Measurements from ENCODE around the gene SNX13.

SNX13 gene

GRCh38 chr7:17921857-17922416, 18.4 kb downstream of the SNX13 start:
- Histone ChIP-seq H3K9ac (ENCODE audit: low read length) (no peak overlapping the region), H2BK5ac (ENCODE audit: low read depth, low read length, poor library complexity) (no peak overlapping the region), H3K23ac (ENCODE audit: low read length) (no peak overlapping the region), H2BK120ac (ENCODE audit: insufficient read depth, low read length, poor library complexity) (no peak overlapping the region), H3K18ac (ENCODE audit: low read length) (no peak overlapping the region), H3K4me3 (ENCODE audit: low read depth, low read length) (no peak overlapping the region), H3K27ac (ENCODE audit: low read depth, low read length) (no peak overlapping the region), H4K12ac (ENCODE audit: low read depth, low read length) (no peak overlapping the region), H2AK5ac (ENCODE audit: low read length) (no peak overlapping the region), H3K14ac (ENCODE audit: low read length) (no peak overlapping the region), H3K79me1 (ENCODE audit: low read length) (no peaks in the 10 kb centered on the region), H4K8ac (ENCODE audit: low read depth, low read length) (no peak overlapping the region), H3K4ac (ENCODE audit: low read depth, low read length) (peak overlapping the region; percentile 30), H3K36me3 (ENCODE audit: control insufficient read depth in 1 of 2, insufficient read depth in 2 of 2, low read length in 2 of 2) (no peaks in the 10 kb centered on the region), H3K9me3 (ENCODE audit: insufficient read depth, low read depth, low read length) (no peaks in the 10 kb centered on the region), H3K79me2 (ENCODE audit: control insufficient read depth, insufficient read depth, low read length, poor library complexity) (peaks cover 4% of the 10 kb centered on the region), H4K91ac (ENCODE audit: low read depth, low read length) (no peak overlapping the region), H3K27me3 (ENCODE audit: insufficient read depth, low read length) (no peaks in the 10 kb centered on the region), H2BK12ac (ENCODE audit: low read length) (no peak overlapping the region), H2AFZ (ENCODE audit: insufficient read depth, low read length, poor library complexity) (no peak overlapping the region), H3K4me2 (ENCODE audit: low read length) (no peak overlapping the region), H3K4me1 (ENCODE audit: control insufficient read depth in 1 of 2, insufficient read depth in 2 of 2, low read length in 2 of 2) (peaks cover 0 to 3% of the 10 kb centered on the region in 2 experiments)
- no CpG with 5 or more reads among the region's 1 CpG for WGBS (ENCODE audit: extremely low coverage, insufficient coverage, insufficient read length)
- peak in 1 of 2 donors; percentile 62 for DNase-seq

- Histone ChIP-seq H3K79me1 (ENCODE audit: low read length) (peaks cover 2% of the 10 kb centered on the region), H2BK12ac (ENCODE audit: low read length) (no peak overlapping the region), H3K18ac (ENCODE audit: low read length) (no peak overlapping the region), H3K79me2 (ENCODE audit: control insufficient read depth, insufficient read depth, low read length, poor library complexity) (peaks cover 3% of the 10 kb centered on the region), H3K23ac (ENCODE audit: low read length) (no peak overlapping the region), H3K27me3 (ENCODE audit: insufficient read depth, low read length) (no peaks in the 10 kb centered on the region), H3K14ac (ENCODE audit: low read length) (no peak overlapping the region), H2AFZ (ENCODE audit: insufficient read depth, low read length, poor library complexity) (no peak overlapping the region), H2BK5ac (ENCODE audit: low read depth, low read length, poor library complexity) (no peak overlapping the region), H3K9me3 (ENCODE audit: insufficient read depth, low read depth, low read length) (no peaks in the 10 kb centered on the region), H2BK120ac (ENCODE audit: insufficient read depth, low read length, poor library complexity) (no peak overlapping the region), H3K9ac (ENCODE audit: low read length) (no peak overlapping the region), H2AK5ac (ENCODE audit: low read length) (no peak overlapping the region), H3K4me3 (ENCODE audit: low read depth, low read length) (no peak overlapping the region), H4K8ac (ENCODE audit: low read depth, low read length) (no peak overlapping the region), H3K27ac (ENCODE audit: low read depth, low read length) (no peak overlapping the region), H3K36me3 (ENCODE audit: control insufficient read depth in 1 of 2, insufficient read depth in 2 of 2, low read length in 2 of 2) (no peaks in the 10 kb centered on the region), H4K12ac (ENCODE audit: low read depth, low read length) (no peak overlapping the region), H3K4me2 (ENCODE audit: low read length) (no peak overlapping the region), H4K91ac (ENCODE audit: low read depth, low read length) (no peak overlapping the region), H3K4me1 (ENCODE audit: control insufficient read depth in 1 of 2, insufficient read depth in 2 of 2, low read length in 2 of 2) (peaks cover 4 to 5% of the 10 kb centered on the region in 2 experiments), H3K4ac (ENCODE audit: low read depth, low read length) (no peak overlapping the region)
- no CpG with 5 or more reads among the region's 3 CpGs for WGBS (ENCODE audit: extremely low coverage, insufficient coverage, insufficient read length)
- no peak for DNase-seq
These were observed 22.5 kb downstream of the SNX13 start for GRCh38 chr7:17917842-17918241.

GRCh38 chr7:17916786-17917185, 23.5 kb downstream of the SNX13 start:
- Histone ChIP-seq H3K18ac (ENCODE audit: low read length) (no peak overlapping the region), H3K27ac (ENCODE audit: low read depth, low read length) (no peak overlapping the region), H3K79me2 (ENCODE audit: control insufficient read depth, insufficient read depth, low read length, poor library complexity) (peaks cover 8% of the 10 kb centered on the region), H4K8ac (ENCODE audit: low read depth, low read length) (no peak overlapping the region), H3K9ac (ENCODE audit: low read length) (no peak overlapping the region), H3K23ac (ENCODE audit: low read length) (no peak overlapping the region), H3K4ac (ENCODE audit: low read depth, low read length) (no peak overlapping the region), H3K79me1 (ENCODE audit: low read length) (peaks cover 2% of the 10 kb centered on the region), H3K36me3 (ENCODE audit: control insufficient read depth in 1 of 2, insufficient read depth in 2 of 2, low read length in 2 of 2) (no peaks in the 10 kb centered on the region), H2BK120ac (ENCODE audit: insufficient read depth, low read length, poor library complexity) (no peak overlapping the region), H3K4me3 (ENCODE audit: low read depth, low read length) (no peak overlapping the region), H3K4me1 (ENCODE audit: control insufficient read depth in 1 of 2, insufficient read depth in 2 of 2, low read length in 2 of 2) (peaks cover 4 to 9% of the 10 kb centered on the region in 2 experiments), H2BK12ac (ENCODE audit: low read length) (no peak overlapping the region), H2AK5ac (ENCODE audit: low read length) (no peak overlapping the region), H3K9me3 (ENCODE audit: insufficient read depth, low read depth, low read length) (no peaks in the 10 kb centered on the region), H3K27me3 (ENCODE audit: insufficient read depth, low read length) (no peaks in the 10 kb centered on the region), H4K91ac (ENCODE audit: low read depth, low read length) (no peak overlapping the region), H2BK5ac (ENCODE audit: low read depth, low read length, poor library complexity) (no peak overlapping the region), H4K12ac (ENCODE audit: low read depth, low read length) (no peak overlapping the region), H3K14ac (ENCODE audit: low read length) (no peak overlapping the region), H3K4me2 (ENCODE audit: low read length) (no peak overlapping the region), H2AFZ (ENCODE audit: insufficient read depth, low read length, poor library complexity) (no peak overlapping the region)
- no peak for DNase-seq

GRCh38 chr7:17915796-17916195, 24.5 kb downstream of the SNX13 start:
- Histone ChIP-seq H3K9me3 (ENCODE audit: insufficient read depth, low read depth, low read length) (no peaks in the 10 kb centered on the region), H3K27me3 (ENCODE audit: insufficient read depth, low read length) (no peaks in the 10 kb centered on the region), H3K79me2 (ENCODE audit: control insufficient read depth, insufficient read depth, low read length, poor library complexity) (peaks cover 8% of the 10 kb centered on the region), H2BK12ac (ENCODE audit: low read length) (no peak overlapping the region), H3K4ac (ENCODE audit: low read depth, low read length) (no peak overlapping the region), H3K4me1 (ENCODE audit: control insufficient read depth in 1 of 2, insufficient read depth in 2 of 2, low read length in 2 of 2) (peaks cover 4 to 9% of the 10 kb centered on the region in 2 experiments), H3K27ac (ENCODE audit: low read depth, low read length) (no peak overlapping the region), H3K9ac (ENCODE audit: low read length) (no peak overlapping the region), H4K8ac (ENCODE audit: low read depth, low read length) (no peak overlapping the region), H3K4me3 (ENCODE audit: low read depth, low read length) (no peak overlapping the region), H3K18ac (ENCODE audit: low read length) (no peak overlapping the region), H2BK5ac (ENCODE audit: low read depth, low read length, poor library complexity) (no peak overlapping the region), H2BK120ac (ENCODE audit: insufficient read depth, low read length, poor library complexity) (no peak overlapping the region), H2AK5ac (ENCODE audit: low read length) (no peak overlapping the region), H3K14ac (ENCODE audit: low read length) (no peak overlapping the region), H3K23ac (ENCODE audit: low read length) (no peak overlapping the region), H3K36me3 (ENCODE audit: control insufficient read depth in 1 of 2, insufficient read depth in 2 of 2, low read length in 2 of 2) (no peaks in the 10 kb centered on the region), H3K79me1 (ENCODE audit: low read length) (peaks cover 2% of the 10 kb centered on the region), H4K91ac (ENCODE audit: low read depth, low read length) (no peak overlapping the region), H2AFZ (ENCODE audit: insufficient read depth, low read length, poor library complexity) (no peak overlapping the region), H4K12ac (ENCODE audit: low read depth, low read length) (no peak overlapping the region), H3K4me2 (ENCODE audit: low read length) (no peak overlapping the region)
- no peak for DNase-seq
- WGBS (ENCODE audit: extremely low coverage, insufficient coverage, insufficient read length) = no CpG with 5 or more reads among the region's 2 CpGs

All from trophoblast cell (in vitro differentiated cells and primary cell).